HEK293 (cell line): ENCODE results near the gene VCPKMT.

Experiments
- CTCF ChIA-PET: fragments of 350-600 bp; formaldehyde crosslinking; extraction: SDS; loops from one replicate; lab custom pipeline; 2021; ENCODE audit warnings: antibody characterized with exemption; lab: Yijun Ruan, JAX
- POLR2A ChIA-PET: fragments of 300-600 bp; formaldehyde crosslinking; extraction: SDS; loops from one replicate; lab custom pipeline; 2020; ENCODE audit warnings: antibody characterized with exemption, inconsistent platforms; lab: Yijun Ruan, JAX
- H3K27ac ChIP-seq: fragments of 200-500 bp; sonication (Bioruptor generic); 2 replicates; pipeline ENCODE4 v1.5.1; 2014; ENCODE audit warnings: low read depth, low read length, control low read depth, inconsistent platforms; ENCODE audit errors: extremely low read depth
- H3K36me3 ChIP-seq, 2 experiments: fragments of 200-500 bp in 1 of 2; sonication (Bioruptor generic) in 1 of 2; 1 replicate in 1 of 2; 2 replicates in 1 of 2; pipeline ENCODE4 v1.5.1; 2014 to 2017; ENCODE audit warnings: inconsistent platforms in 2 of 2, low read length in 2 of 2; ENCODE audit not compliant: control insufficient read depth in 2 of 2, insufficient read depth in 1 of 2
- H3K4me1 ChIP-seq: fragments of 200-500 bp; sonication (Bioruptor generic); 2 replicates; pipeline ENCODE4 v1.5.1; 2014; ENCODE audit warnings: mild to moderate bottlenecking, low read length, inconsistent platforms; ENCODE audit not compliant: control insufficient read depth, insufficient read depth
- H3K4me3 ChIP-seq: 2 replicates; pipeline ENCODE4 v1.5.1; 2011; ENCODE audit warnings: low read depth, mild to moderate bottlenecking, control low read depth, low read length, moderate library complexity
- H3K9me3 ChIP-seq: fragments of 200-500 bp; sonication (Bioruptor generic); 2 replicates; pipeline ENCODE4 v1.5.1; 2014; ENCODE audit warnings: low read depth, low read length, inconsistent platforms; ENCODE audit not compliant: control insufficient read depth, insufficient read depth
- KLF17 ChIP-seq: fragments of 450-650 bp; formaldehyde crosslinking; IDR thresholded peaks from 2 replicates; pipeline ENCODE4 v1.5.1; 2016; ENCODE audit warnings: missing biosample characterization, missing genetic modification characterization
- RBAK ChIP-seq: fragments of 450-650 bp; formaldehyde crosslinking; IDR thresholded peaks from 2 replicates; pipeline ENCODE4 v1.5.1; 2016; ENCODE audit warnings: missing biosample characterization, missing genetic modification characterization
- ZBTB1 ChIP-seq: fragments of 450-650 bp; formaldehyde crosslinking; IDR thresholded peaks from 2 replicates; pipeline ENCODE4 v1.5.1; 2016; ENCODE audit warnings: missing biosample characterization, missing genetic modification characterization
- ZBTB17 ChIP-seq: fragments of 450-650 bp; formaldehyde crosslinking; IDR thresholded peaks from 2 replicates; pipeline ENCODE4 v1.5.1; 2016; ENCODE audit warnings: missing biosample characterization, missing genetic modification characterization
- ZNF121 ChIP-seq: fragments of 450-650 bp; formaldehyde crosslinking; IDR thresholded peaks from 2 replicates; pipeline ENCODE4 v1.5.1; 2016; ENCODE audit warnings: missing biosample characterization, missing genetic modification characterization
- ZNF138 ChIP-seq: fragments of 450-650 bp; formaldehyde crosslinking; IDR thresholded peaks from 2 replicates; pipeline ENCODE4 v1.5.1; 2016; ENCODE audit warnings: missing biosample characterization, missing genetic modification characterization, borderline replicate concordance
- ZNF140 ChIP-seq: fragments of 450-650 bp; formaldehyde crosslinking; IDR thresholded peaks from 2 replicates; pipeline ENCODE4 v1.5.1; 2016; ENCODE audit warnings: missing biosample characterization, missing genetic modification characterization
- ZNF184 ChIP-seq: fragments of 450-650 bp; IDR thresholded peaks from 2 replicates; pipeline ENCODE4 v1.5.1; 2018; ENCODE audit warnings: missing biosample characterization, mild to moderate bottlenecking, missing genetic modification characterization
- ZNF248 ChIP-seq: fragments of 450-650 bp; formaldehyde crosslinking; IDR thresholded peaks from 2 replicates; pipeline ENCODE4 v1.5.1; 2017; ENCODE audit warnings: missing biosample characterization, missing genetic modification characterization
- ZNF266 ChIP-seq: fragments of 450-650 bp; formaldehyde crosslinking; IDR thresholded peaks from 2 replicates; pipeline ENCODE4 v1.5.1; 2016; ENCODE audit warnings: missing biosample characterization, missing genetic modification characterization, low read depth
- ZNF302 ChIP-seq: fragments of 450-650 bp; formaldehyde crosslinking; IDR thresholded peaks from 2 replicates; pipeline ENCODE4 v1.5.1; 2016; ENCODE audit warnings: missing biosample characterization, missing genetic modification characterization, low read depth
- ZNF335 ChIP-seq: fragments of 450-650 bp; formaldehyde crosslinking; conservative IDR thresholded peaks from 2 replicates; pipeline ENCODE4 v1.5.1; 2016; ENCODE audit warnings: missing biosample characterization, missing genetic modification characterization
- ZNF350 ChIP-seq: fragments of 450-650 bp; formaldehyde crosslinking; IDR thresholded peaks from 2 replicates; pipeline ENCODE4 v1.5.0; 2017; ENCODE audit warnings: missing biosample characterization, mild to moderate bottlenecking, missing genetic modification characterization
- ZNF423 ChIP-seq: fragments of 450-650 bp; formaldehyde crosslinking; IDR thresholded peaks from 2 replicates; pipeline ENCODE4 v1.5.1; 2016; ENCODE audit warnings: missing biosample characterization, missing genetic modification characterization
- ZNF521 ChIP-seq: fragments of 450-650 bp; formaldehyde crosslinking; IDR thresholded peaks from 2 replicates; pipeline ENCODE4 v1.5.1; 2017; ENCODE audit warnings: missing biosample characterization, mild to moderate bottlenecking, missing genetic modification characterization
- ZNF548 ChIP-seq: fragments of 450-650 bp; formaldehyde crosslinking; IDR thresholded peaks from 2 replicates; pipeline ENCODE4 v1.5.1; 2016; ENCODE audit warnings: missing biosample characterization, missing genetic modification characterization
- ZNF660 ChIP-seq: fragments of 450-650 bp; IDR thresholded peaks from 2 replicates; pipeline ENCODE4 v1.5.1; 2018; ENCODE audit warnings: missing biosample characterization, mild to moderate bottlenecking, missing genetic modification characterization
- ZNF664 ChIP-seq: fragments of 450-650 bp; formaldehyde crosslinking; IDR thresholded peaks from 2 replicates; pipeline ENCODE4 v1.5.1; 2016; ENCODE audit warnings: missing biosample characterization, missing genetic modification characterization
- ZNF76 ChIP-seq: fragments of 450-650 bp; formaldehyde crosslinking; IDR thresholded peaks from 2 replicates; pipeline ENCODE4; 2016; ENCODE audit warnings: low read depth, missing biosample characterization, missing genetic modification characterization, borderline replicate concordance
- ZNF837 ChIP-seq: fragments of 450-650 bp; formaldehyde crosslinking; IDR thresholded peaks from 2 replicates; pipeline ENCODE4 v1.5.1; 2016; ENCODE audit warnings: missing biosample characterization, missing genetic modification characterization
- ZSCAN5A ChIP-seq: fragments of 450-650 bp; formaldehyde crosslinking; IDR thresholded peaks from 2 replicates; pipeline ENCODE4 v1.5.1; 2016; ENCODE audit warnings: missing biosample characterization, missing genetic modification characterization
- TF ChIP-seq, protein P1 (sequence below): fragments of 450-650 bp; formaldehyde crosslinking; IDR thresholded peaks from 2 replicates; pipeline ENCODE4; 2016; ENCODE audit warnings: missing biosample characterization, missing genetic modification characterization
- TF ChIP-seq, protein P2 (sequence below): fragments of 450-650 bp; formaldehyde crosslinking; IDR thresholded peaks from 2 replicates; pipeline ENCODE4 v1.5.1; 2016; ENCODE audit warnings: missing biosample characterization, missing genetic modification characterization

The VCPKMT gene

DNA sequence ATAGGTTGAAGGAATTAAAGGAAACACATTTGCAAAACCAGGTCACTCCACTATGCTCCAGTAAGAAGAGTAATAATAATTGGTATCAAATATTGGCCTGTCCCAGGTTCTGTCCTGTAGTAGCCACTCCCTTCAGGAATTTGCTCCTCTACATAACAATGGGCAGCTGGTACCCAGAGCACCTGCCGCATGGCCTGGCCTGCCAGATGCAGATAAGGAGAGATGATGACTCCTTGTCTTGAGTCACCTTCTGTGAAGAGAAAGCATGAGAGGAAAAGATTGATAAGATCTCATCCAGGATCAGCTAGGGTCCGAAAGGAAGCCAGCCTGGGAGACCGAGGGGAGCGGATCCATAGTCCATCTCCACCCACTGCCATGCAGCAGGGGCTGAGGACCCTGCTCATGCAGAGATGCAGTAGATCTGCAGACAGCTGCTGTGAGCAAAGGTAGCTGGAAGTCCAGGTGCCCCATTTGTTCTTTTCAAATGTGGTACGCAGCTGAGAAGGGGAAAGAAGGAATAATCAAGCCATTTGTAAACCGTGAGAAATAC is 24.3 kb downstream of the VCPKMT start:
- Histone ChIP-seq H3K4me1 (no peaks in the 10 kb centered on the region), H3K4me3 (no peak overlapping the region), H3K9me3 (no peaks in the 10 kb centered on the region), H3K36me3 (peaks cover 0 to 5% of the 10 kb centered on the region in 2 experiments; a peak in 1 of 3 replicates), H3K27ac (no peak overlapping the region)
- CTCF ChIA-PET, result interaction anchor here (0.8 to 1.5 kb wide), 2 partner anchors 13 to 230 kb away, joined by 4 to 7 read pairs; no protein-coding TSS in a partner anchor
- TF ChIP-seq ZNF121 (tag by site-specific recombination), result no peak
- no peak for TF ChIP-seq ZNF350 (tag by site-specific recombination)
- TF ChIP-seq ZNF521 (tag by site-specific recombination), result no peak
- TF ChIP-seq ZNF138, result no peak
- TF ChIP-seq ZNF423 (tag by site-specific recombination), result no peak
- TF ChIP-seq ZNF248, result no peak
- TF ChIP-seq ZNF140 (tag by site-specific recombination), result no peak
- TF ChIP-seq, protein P1, sequence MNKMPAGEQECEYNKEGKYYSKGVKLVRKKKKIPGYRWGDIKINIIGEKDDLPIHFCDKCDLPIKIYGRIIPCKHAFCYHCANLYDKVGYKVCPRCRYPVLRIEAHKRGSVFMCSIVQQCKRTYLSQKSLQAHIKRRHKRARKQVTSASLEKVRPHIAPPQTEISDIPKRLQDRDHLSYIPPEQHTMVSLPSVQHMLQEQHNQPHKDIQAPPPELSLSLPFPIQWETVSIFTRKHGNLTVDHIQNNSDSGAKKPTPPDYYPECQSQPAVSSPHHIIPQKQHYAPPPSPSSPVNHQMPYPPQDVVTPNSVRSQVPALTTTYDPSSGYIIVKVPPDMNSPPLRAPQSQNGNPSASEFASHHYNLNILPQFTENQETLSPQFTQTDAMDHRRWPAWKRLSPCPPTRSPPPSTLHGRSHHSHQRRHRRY (tag by site-specific recombination), result no peak
- TF ChIP-seq ZSCAN5A, result no peak
- no peak for TF ChIP-seq ZBTB17
- no peak for TF ChIP-seq ZNF302 (tag by site-specific recombination)
- TF ChIP-seq ZNF266 (tag by site-specific recombination), result no peak
- TF ChIP-seq, protein P2, sequence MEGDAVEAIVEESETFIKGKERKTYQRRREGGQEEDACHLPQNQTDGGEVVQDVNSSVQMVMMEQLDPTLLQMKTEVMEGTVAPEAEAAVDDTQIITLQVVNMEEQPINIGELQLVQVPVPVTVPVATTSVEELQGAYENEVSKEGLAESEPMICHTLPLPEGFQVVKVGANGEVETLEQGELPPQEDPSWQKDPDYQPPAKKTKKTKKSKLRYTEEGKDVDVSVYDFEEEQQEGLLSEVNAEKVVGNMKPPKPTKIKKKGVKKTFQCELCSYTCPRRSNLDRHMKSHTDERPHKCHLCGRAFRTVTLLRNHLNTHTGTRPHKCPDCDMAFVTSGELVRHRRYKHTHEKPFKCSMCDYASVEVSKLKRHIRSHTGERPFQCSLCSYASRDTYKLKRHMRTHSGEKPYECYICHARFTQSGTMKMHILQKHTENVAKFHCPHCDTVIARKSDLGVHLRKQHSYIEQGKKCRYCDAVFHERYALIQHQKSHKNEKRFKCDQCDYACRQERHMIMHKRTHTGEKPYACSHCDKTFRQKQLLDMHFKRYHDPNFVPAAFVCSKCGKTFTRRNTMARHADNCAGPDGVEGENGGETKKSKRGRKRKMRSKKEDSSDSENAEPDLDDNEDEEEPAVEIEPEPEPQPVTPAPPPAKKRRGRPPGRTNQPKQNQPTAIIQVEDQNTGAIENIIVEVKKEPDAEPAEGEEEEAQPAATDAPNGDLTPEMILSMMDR, result no peak
- no peak for TF ChIP-seq ZNF837 (tag by site-specific recombination)
- TF ChIP-seq ZNF335 (tag by site-specific recombination), result no peak
- POLR2A ChIA-PET, result no interaction called here

- no peaks in the 10 kb centered on the region for H3K9me3 ChIP-seq
- TF ChIP-seq ZNF76 (tag by site-specific recombination), result no peak
- no peak for TF ChIP-seq ZNF184 (tag by site-specific recombination)
- no peak for TF ChIP-seq ZNF548
- TF ChIP-seq ZNF335 (tag by site-specific recombination), result no peak
- no peak for TF ChIP-seq ZNF664 (tag by site-specific recombination)
- TF ChIP-seq RBAK (tag by site-specific recombination), result no peak
- TF ChIP-seq ZNF660 (tag by site-specific recombination), result no peak
- TF ChIP-seq ZBTB1 (tag by site-specific recombination), result no peak
- TF ChIP-seq KLF17, result no peak
- TF ChIP-seq, all 188 proteins: peak for 0
- peaks cover 0 to 5% of the 10 kb centered on the region in 2 experiments; a peak in 1 of 3 replicates for H3K36me3 ChIP-seq
- no peak overlapping the region for H3K27ac ChIP-seq
- ChIA-PET POLR2A (no interaction called here), CTCF (interaction anchor here (0.6 to 1.5 kb wide), 4 partner anchors 13 to 229 kb away, joined by 3 to 7 read pairs (median 4); no protein-coding TSS in a partner anchor)
- no peak overlapping the region for H3K4me3 ChIP-seq
- no peaks in the 10 kb centered on the region for H3K4me1 ChIP-seq
Observed at GRCh38 chr14:50091240-50091913, 25.0 kb downstream of the VCPKMT start.
